Measurements from ENCODE around the gene MYLK.

The MYLK gene

GRCh38 chr3:123877965-123878364 is 6.2 kb downstream of the MYLK start:
- DNase-seq: no peak
- intact Hi-C loops (cut with DNase I): no loop called here

DNA sequence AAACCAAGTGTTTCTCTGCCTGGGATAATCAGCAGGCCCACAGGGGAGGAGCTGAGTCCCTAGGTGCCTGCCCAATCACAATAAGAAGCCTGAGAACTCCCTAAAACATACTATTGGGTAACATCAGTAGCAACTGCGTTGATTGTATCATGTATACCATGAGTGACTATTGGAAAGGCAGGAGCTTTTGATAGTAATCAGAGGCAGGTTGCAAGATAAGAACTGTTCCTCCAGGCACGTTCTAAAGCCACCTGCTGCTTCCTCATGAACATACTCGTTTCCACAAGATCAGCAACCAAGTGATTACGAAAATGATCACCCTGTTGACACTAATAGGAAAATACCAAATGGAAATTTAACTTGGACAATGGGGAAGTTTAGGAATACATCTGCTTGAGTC is 6.7 kb downstream of the MYLK start:
- DNase-seq: no peak
- intact Hi-C loops (cut with DNase I): no loop called here

DNA sequence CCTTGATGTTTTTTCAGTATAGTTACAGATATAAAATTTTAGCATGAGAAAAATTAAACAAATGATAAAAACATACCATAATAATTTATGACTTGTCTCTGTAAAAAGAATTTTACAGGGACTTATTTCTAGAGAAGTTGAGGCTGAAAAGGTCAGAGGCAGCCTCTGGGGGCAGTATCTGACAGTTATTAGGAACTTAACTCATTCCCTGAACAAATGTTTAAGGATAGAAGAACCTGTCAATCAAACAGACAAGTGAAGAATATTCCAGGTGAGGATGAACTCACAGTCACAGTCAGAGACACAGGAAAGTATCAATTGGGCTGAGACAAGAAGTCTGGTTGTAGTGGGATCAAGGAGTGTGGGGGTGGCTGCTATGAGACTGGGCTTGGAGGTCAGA is 7.3 kb downstream of the MYLK start:
- no peak for DNase-seq
- intact Hi-C loops (cut with DNase I): no loop called here

DNA sequence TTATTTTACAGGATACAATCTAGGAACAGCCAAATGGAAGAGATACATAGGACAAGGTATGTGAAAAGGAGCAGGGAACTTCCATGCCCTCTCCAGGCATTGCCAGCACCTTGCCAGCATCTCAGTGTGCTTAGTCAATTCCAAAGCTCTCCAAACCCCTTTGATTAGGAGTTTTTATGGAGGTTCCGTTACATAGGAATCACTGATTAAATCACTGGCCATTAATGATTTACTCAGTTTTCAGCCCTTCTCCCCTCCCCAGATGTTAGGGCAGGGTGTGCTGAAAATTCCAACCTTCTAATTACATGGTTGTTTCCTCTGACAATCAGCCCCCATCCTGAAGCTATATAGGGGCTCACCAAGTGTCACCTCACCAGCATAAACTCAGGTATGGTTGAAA is 11.5 kb downstream of the MYLK start:
- intact Hi-C loops (cut with DNase I): no loop called here
- DNase-seq: no peak

- intact Hi-C loops (cut with DNase I): no loop called here
- no peak for DNase-seq
Observed at GRCh38 chr3:123871946-123872345, 12.2 kb downstream of the MYLK start.

DNA sequence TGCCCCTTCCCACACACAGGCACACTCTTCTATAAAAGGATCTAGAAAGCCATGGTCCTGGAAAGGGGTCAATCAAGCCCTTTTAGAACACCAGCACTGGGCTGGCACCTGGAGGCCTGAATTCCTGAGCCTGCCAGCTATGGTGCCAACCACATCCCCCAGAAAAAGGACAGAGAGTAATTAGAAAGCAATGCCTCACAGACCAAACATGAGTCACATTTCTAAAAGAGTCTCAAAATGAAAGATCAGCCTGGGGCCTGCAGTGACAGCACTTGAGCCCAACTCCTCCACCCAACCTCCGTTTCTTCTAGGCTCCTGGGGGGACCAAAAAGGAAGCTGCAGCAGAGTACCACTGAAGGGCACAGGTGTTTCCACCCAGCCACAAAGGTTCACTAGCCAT is 14.1 kb downstream of the MYLK start:
- DNase-seq: no peak

DNA sequence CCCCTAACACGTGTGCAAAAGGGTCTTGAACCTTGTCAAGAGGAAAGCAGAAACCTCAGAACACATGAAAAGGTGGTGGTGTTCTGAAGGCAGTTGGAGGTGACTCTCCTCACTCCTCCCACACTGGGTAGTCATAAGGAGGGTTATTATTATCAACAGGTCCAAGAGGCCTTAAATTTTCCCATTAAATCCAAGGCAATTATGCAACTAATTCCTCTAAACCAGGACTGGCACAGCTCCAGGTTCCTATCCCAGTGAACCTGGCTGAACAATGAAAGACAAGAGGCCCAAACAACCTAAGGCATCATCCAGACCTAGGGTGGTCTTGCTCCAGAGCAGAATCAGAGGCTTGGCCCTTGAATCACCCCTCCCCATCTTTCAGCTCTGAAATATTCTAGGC is 15.0 kb downstream of the MYLK start:
- intact Hi-C loops (cut with DNase I): no loop called here
- DNase-seq: no peak

More for the DNA sequence above, 14.1 kb downstream of the MYLK start:
- intact Hi-C loops (cut with DNase I): no loop called here

DNA sequence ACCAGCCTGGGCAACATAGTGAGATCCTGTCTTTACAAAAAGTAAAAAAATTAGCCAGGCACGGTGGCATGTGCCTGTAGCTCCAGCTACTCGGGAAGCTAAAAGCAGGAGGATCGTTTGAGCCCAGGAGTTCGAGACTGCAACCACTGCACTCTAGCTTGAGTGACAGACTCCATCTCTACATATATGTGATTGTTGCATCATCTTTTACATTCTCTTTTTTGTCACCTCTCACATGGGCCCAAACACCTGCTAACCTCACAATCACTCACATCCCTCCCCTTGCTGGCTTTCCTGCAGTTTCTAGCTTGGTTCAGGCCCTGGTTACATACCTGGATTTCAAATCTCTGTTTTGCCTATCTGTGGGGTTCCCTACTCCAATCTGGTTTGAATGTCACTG is 19.4 kb downstream of the MYLK start:
- DNase-seq: no peak
- intact Hi-C loops (cut with DNase I): no loop called here

- DNase-seq: no peak
- intact Hi-C loops (cut with DNase I): no loop called here
Observed at GRCh38 chr3:123862152-123862551, 22.0 kb downstream of the MYLK start.

- intact Hi-C loops (cut with DNase I): no loop called here
- no peak for DNase-seq
Observed at GRCh38 chr3:123861081-123861836, 22.9 kb downstream of the MYLK start.

DNA sequence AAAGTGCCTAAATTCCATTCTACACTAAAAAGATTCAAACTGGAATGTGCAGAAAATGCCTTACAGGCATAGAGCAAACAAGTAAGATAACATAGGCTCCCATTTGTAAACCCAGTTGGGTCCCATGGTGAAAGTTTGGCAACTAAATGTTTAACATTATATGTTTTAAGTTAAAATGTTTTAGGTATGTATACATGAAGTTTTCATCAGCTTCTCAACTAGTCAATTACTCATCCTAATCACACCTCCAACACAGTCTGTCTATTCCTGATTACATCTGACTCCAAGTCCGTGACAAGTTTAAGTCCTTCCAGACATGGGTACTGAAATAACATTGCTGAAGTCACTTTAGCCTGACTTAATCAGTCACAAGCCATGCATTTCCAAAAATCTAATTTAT is 25.0 kb downstream of the MYLK start:
- intact Hi-C loops (cut with DNase I): no loop called here

GRCh38 chr3:123854905-123855304 is 29.2 kb downstream of the MYLK start:
- intact Hi-C loops (cut with DNase I): no loop called here
- no peak for DNase-seq

More for the DNA sequence above, 25.0 kb downstream of the MYLK start:
- DNase-seq: no peak

- intact Hi-C loops (cut with DNase I): no loop called here
Observed at GRCh38 chr3:123853686-123854372, 30.3 kb downstream of the MYLK start.

GRCh38 chr3:123847209-123847608 is 36.9 kb downstream of the MYLK start:
- DNase-seq: no peak
- intact Hi-C loops (cut with DNase I): no loop called here

More at GRCh38 chr3:123853686-123854372, 30.3 kb downstream of the MYLK start:
- DNase-seq: no peak

DNA sequence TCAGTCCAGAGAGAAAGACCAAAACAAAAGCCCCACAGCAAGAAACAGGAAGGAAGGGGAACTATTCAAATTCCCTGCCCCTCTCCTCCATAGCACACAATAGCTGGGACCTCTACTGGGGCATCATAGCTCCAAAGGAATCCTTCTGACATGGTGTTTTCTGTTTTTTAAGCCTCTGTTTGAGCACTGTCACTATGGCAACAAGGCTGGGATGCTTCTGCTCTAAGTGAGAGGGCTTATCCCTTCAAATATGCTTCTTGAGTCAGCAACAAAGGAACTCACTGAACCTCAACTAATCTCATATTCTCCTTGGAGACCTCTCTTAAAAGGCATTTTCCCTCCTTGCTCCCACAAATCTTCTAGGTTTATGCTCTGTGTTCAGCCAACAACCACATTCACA is 40.5 kb downstream of the MYLK start:
- intact Hi-C loops (cut with DNase I): no loop called here

DNA sequence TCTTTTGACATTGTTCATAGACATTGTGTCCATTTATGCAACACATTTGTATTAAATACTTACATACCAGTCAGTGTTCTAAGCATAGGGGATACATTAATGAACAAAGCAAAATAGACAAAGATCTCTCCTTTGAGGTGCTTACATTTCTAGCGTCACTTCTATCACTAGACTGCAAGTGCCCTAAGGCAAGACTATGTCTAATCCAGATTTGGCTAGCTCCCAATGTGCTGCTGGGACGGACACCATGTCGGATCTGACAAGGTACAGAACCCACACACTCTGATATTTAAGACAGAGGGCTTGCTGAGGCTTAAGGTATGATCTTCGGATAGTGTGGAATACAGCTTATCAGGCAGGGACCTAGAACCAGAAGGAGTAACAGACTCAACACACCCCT is 41.4 kb downstream of the MYLK start:
- intact Hi-C loops (cut with DNase I): no loop called here
- DNase-seq: no peak

More for the DNA sequence above, 40.5 kb downstream of the MYLK start:
- DNase-seq: no peak

- intact Hi-C loops (cut with DNase I): no loop called here
- no peak for DNase-seq
Observed at GRCh38 chr3:123841476-123842238, 42.5 kb downstream of the MYLK start.

GRCh38 chr3:123840961-123841360 is 43.2 kb downstream of the MYLK start:
- no peak for DNase-seq
- intact Hi-C loops (cut with DNase I): no loop called here

DNA sequence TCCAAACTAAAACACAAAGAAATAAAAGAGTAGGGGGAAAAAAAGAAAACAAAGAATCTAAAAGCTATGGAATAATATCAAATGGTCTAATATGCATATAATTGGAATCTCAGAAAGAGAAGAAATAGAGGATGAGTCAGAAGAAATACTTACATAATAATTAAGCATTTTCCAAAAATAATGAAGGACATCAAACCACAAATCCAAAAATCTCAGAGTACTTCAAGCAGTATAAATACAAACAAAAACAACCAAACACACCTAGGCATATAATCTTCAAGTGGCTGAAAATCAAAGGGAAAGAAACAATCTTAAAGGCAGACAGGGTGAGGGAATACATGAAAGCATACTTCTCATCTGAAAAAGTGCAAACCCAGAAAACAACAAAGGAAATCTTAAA is 46.3 kb downstream of the MYLK start:
- no peak for DNase-seq
- intact Hi-C loops (cut with DNase I): no loop called here

GRCh38 chr3:123834631-123835030 is 49.5 kb downstream of the MYLK start:
- no peak for DNase-seq
- intact Hi-C loops (cut with DNase I): no loop called here

Data from head of caudate nucleus (tissue), 42 donors.